Measurements from ENCODE around the gene IGSF9. TPM values are rescaled to one million over a fixed set of nuclear protein-coding genes. Genes with fewer than 3 reads are reported as not detected.

The IGSF9 gene
- total and polyA plus RNA-seq, 2 experiments from 2014 or later: 10.3 to 27.6 TPM

DNA sequence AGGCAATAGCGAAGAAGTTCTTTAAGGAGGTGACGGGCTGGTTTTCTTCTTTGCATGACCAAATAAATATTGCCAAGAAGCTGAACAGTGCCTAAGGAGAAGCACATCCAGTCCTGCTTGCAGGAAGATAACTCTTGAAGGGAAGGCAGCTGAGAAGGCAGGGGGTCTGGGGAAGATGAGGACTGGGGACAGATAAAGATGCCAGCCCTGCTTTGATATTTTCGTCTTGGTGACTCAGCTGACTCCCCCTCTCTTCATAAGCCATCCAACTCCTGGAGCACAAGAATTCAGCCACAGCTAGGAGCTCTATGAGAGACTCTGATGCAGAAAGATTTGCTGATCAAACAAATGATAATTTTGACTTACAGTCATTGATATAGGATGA lies 48.9 kb downstream of the IGSF9 start:
- H3K4me1 Mint-ChIP-seq: peaks cover 20% of the 10 kb centered on the region
- H3K4me1 ChIP-seq (ENCODE audit: insufficient read depth): peaks cover 12% of the 10 kb centered on the region
- H3K4me2 ChIP-seq: no peak overlapping the region
- no peaks in the 10 kb centered on the region for H3F3A ChIP-seq (replicated peaks; ENCODE audit: low read depth)
- no peaks in the 10 kb centered on the region for H3K9me2 ChIP-seq (ENCODE audit: insufficient read depth)
- H3K27ac Mint-ChIP-seq: no peak overlapping the region
- H3K9me3 Mint-ChIP-seq: peaks cover 2% of the 10 kb centered on the region; the same call in 2 of the 3 replicates
- no peaks in the 10 kb centered on the region for H4K20me1 ChIP-seq (replicated peaks; ENCODE audit: insufficient read depth)
- H3K27ac ChIP-seq (ENCODE audit: low read depth): no peak overlapping the region
- peaks cover 17% of the 10 kb centered on the region for H3K27me3 ChIP-seq (ENCODE audit: insufficient read depth)
- DNase-seq (ENCODE audit: low spot score): no peak
- H3K27me3 Mint-ChIP-seq (ENCODE audit: insufficient read depth, low read depth, poor library complexity): peaks cover 14% of the 10 kb centered on the region
- H3K4me3 ChIP-seq: no peak overlapping the region
- H3K4me3 Mint-ChIP-seq: no peak overlapping the region
- TF ChIP-seq EZH2 (IDR thresholded peaks at IDR 0.05; ENCODE audit: low read depth, unreplicated experiment) (no peak), NANOG (IDR thresholded peaks at IDR 0.05; ENCODE audit: borderline replicate concordance) (no peak), STAT1 (IDR thresholded peaks at IDR 0.05; ENCODE audit: unreplicated experiment) (no peak), EZH2phosphoT487 (IDR thresholded peaks at IDR 0.05; ENCODE audit: unreplicated experiment) (no peak), POLR2AphosphoS5 (IDR thresholded peaks at IDR 0.05; ENCODE audit: low read depth) (no peak), JUNB (IDR thresholded peaks at IDR 0.05; ENCODE audit: unreplicated experiment) (no peak), ZNF114 (CRISPR knock-in tag; IDR thresholded peaks at IDR 0.05) (no peak), ZNF331 (CRISPR knock-in tag; IDR thresholded peaks at IDR 0.05; ENCODE audit: low read depth) (no peak), CREB1 (CRISPR knock-in tag; IDR thresholded peaks at IDR 0.05; ENCODE audit: low read depth) (no peak)
- TF ChIP-seq, protein P1, sequence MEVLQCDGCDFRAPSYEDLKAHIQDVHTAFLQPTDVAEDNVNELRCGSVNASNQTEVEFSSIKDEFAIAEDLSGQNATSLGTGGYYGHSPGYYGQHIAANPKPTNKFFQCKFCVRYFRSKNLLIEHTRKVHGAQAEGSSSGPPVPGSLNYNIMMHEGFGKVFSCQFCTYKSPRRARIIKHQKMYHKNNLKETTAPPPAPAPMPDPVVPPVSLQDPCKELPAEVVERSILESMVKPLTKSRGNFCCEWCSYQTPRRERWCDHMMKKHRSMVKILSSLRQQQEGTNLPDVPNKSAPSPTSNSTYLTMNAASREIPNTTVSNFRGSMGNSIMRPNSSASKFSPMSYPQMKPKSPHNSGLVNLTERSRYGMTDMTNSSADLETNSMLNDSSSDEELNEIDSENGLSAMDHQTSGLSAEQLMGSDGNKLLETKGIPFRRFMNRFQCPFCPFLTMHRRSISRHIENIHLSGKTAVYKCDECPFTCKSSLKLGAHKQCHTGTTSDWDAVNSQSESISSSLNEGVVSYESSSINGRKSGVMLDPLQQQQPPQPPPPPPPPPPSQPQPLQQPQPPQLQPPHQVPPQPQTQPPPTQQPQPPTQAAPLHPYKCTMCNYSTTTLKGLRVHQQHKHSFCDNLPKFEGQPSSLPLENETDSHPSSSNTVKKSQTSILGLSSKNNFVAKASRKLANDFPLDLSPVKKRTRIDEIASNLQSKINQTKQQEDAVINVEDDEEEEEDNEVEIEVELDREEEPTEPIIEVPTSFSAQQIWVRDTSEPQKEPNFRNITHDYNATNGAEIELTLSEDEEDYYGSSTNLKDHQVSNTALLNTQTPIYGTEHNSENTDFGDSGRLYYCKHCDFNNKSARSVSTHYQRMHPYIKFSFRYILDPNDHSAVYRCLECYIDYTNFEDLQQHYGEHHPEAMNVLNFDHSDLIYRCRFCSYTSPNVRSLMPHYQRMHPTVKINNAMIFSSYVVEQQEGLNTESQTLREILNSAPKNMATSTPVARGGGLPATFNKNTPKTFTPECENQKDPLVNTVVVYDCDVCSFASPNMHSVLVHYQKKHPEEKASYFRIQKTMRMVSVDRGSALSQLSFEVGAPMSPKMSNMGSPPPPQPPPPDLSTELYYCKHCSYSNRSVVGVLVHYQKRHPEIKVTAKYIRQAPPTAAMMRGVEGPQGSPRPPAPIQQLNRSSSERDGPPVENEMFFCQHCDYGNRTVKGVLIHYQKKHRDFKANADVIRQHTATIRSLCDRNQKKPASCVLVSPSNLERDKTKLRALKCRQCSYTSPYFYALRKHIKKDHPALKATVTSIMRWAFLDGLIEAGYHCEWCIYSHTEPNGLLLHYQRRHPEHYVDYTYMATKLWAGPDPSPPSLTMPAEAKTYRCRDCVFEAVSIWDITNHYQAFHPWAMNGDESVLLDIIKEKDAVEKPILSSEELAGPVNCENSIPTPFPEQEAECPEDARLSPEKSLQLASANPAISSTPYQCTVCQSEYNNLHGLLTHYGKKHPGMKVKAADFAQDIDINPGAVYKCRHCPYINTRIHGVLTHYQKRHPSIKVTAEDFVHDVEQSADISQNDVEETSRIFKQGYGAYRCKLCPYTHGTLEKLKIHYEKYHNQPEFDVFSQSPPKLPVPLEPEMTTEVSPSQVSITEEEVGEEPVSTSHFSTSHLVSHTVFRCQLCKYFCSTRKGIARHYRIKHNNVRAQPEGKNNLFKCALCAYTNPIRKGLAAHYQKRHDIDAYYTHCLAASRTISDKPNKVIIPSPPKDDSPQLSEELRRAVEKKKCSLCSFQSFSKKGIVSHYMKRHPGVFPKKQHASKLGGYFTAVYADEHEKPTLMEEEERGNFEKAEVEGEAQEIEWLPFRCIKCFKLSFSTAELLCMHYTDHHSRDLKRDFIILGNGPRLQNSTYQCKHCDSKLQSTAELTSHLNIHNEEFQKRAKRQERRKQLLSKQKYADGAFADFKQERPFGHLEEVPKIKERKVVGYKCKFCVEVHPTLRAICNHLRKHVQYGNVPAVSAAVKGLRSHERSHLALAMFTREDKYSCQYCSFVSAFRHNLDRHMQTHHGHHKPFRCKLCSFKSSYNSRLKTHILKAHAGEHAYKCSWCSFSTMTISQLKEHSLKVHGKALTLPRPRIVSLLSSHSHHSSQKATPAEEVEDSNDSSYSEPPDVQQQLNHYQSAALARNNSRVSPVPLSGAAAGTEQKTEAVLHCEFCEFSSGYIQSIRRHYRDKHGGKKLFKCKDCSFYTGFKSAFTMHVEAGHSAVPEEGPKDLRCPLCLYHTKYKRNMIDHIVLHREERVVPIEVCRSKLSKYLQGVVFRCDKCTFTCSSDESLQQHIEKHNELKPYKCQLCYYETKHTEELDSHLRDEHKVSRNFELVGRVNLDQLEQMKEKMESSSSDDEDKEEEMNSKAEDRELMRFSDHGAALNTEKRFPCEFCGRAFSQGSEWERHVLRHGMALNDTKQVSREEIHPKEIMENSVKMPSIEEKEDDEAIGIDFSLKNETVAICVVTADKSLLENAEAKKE (CRISPR knock-in tag; IDR thresholded peaks at IDR 0.05): no peak
- TF ChIP-seq, protein P2, sequence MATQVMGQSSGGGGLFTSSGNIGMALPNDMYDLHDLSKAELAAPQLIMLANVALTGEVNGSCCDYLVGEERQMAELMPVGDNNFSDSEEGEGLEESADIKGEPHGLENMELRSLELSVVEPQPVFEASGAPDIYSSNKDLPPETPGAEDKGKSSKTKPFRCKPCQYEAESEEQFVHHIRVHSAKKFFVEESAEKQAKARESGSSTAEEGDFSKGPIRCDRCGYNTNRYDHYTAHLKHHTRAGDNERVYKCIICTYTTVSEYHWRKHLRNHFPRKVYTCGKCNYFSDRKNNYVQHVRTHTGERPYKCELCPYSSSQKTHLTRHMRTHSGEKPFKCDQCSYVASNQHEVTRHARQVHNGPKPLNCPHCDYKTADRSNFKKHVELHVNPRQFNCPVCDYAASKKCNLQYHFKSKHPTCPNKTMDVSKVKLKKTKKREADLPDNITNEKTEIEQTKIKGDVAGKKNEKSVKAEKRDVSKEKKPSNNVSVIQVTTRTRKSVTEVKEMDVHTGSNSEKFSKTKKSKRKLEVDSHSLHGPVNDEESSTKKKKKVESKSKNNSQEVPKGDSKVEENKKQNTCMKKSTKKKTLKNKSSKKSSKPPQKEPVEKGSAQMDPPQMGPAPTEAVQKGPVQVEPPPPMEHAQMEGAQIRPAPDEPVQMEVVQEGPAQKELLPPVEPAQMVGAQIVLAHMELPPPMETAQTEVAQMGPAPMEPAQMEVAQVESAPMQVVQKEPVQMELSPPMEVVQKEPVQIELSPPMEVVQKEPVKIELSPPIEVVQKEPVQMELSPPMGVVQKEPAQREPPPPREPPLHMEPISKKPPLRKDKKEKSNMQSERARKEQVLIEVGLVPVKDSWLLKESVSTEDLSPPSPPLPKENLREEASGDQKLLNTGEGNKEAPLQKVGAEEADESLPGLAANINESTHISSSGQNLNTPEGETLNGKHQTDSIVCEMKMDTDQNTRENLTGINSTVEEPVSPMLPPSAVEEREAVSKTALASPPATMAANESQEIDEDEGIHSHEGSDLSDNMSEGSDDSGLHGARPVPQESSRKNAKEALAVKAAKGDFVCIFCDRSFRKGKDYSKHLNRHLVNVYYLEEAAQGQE (IDR thresholded peaks at IDR 0.05; ENCODE audit: unreplicated experiment): no peak
- TF ChIP-seq, protein P3, sequence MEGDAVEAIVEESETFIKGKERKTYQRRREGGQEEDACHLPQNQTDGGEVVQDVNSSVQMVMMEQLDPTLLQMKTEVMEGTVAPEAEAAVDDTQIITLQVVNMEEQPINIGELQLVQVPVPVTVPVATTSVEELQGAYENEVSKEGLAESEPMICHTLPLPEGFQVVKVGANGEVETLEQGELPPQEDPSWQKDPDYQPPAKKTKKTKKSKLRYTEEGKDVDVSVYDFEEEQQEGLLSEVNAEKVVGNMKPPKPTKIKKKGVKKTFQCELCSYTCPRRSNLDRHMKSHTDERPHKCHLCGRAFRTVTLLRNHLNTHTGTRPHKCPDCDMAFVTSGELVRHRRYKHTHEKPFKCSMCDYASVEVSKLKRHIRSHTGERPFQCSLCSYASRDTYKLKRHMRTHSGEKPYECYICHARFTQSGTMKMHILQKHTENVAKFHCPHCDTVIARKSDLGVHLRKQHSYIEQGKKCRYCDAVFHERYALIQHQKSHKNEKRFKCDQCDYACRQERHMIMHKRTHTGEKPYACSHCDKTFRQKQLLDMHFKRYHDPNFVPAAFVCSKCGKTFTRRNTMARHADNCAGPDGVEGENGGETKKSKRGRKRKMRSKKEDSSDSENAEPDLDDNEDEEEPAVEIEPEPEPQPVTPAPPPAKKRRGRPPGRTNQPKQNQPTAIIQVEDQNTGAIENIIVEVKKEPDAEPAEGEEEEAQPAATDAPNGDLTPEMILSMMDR (conservative IDR thresholded peaks at IDR 0.05; ENCODE audit: low read depth in 2 of 2): no peak
- TF ChIP-seq, protein P4, sequence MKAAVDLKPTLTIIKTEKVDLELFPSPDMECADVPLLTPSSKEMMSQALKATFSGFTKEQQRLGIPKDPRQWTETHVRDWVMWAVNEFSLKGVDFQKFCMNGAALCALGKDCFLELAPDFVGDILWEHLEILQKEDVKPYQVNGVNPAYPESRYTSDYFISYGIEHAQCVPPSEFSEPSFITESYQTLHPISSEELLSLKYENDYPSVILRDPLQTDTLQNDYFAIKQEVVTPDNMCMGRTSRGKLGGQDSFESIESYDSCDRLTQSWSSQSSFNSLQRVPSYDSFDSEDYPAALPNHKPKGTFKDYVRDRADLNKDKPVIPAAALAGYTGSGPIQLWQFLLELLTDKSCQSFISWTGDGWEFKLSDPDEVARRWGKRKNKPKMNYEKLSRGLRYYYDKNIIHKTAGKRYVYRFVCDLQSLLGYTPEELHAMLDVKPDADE (IDR thresholded peaks at IDR 0.05): no peak
- H2AFZ ChIP-seq: no peak overlapping the region
- H3K36me3 Mint-ChIP-seq (ENCODE audit: low read depth): no peaks in the 10 kb centered on the region
- no peaks in the 10 kb centered on the region for H3K36me3 ChIP-seq (ENCODE audit: insufficient read depth)
- H3K79me2 ChIP-seq (replicated peaks; ENCODE audit: insufficient read depth): no peaks in the 10 kb centered on the region
- no peak for ATAC-seq
